Measurements from ENCODE around the gene RAB29.

Gene RAB29

DNA sequence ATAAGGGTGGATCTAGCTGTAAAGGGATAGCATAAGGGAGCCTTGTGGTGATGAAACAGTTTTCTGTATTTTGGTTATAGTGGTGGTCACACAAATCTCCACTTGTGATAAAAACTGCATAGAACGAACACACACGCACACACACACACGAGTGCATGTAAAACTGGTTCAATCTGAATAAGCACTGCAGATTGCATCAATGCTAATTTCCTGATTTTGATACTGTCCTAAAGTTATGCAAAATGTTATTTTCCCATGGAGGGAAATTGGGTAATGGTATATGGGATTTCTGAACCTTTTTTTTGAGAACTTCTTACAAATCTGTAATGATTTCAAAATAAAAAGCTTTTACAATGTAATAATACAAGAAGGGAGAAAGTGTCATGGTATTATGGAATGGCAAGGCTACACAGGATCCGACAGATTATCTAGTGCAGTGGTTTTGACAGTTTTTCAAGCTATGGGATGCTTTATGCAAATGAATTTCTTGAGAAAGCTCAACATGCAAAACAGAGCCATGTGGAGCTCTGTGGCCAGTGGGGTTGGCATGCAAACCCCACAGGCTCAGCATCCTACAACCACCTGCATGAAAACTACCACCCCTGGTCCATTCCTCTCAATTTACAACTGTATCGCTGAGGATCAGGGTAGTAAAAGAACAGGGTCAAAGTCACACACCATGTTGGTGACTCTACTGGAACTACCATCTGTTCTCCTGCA lies 18.9 kb upstream of the RAB29 start:
- DNase-seq = no peak

DNA sequence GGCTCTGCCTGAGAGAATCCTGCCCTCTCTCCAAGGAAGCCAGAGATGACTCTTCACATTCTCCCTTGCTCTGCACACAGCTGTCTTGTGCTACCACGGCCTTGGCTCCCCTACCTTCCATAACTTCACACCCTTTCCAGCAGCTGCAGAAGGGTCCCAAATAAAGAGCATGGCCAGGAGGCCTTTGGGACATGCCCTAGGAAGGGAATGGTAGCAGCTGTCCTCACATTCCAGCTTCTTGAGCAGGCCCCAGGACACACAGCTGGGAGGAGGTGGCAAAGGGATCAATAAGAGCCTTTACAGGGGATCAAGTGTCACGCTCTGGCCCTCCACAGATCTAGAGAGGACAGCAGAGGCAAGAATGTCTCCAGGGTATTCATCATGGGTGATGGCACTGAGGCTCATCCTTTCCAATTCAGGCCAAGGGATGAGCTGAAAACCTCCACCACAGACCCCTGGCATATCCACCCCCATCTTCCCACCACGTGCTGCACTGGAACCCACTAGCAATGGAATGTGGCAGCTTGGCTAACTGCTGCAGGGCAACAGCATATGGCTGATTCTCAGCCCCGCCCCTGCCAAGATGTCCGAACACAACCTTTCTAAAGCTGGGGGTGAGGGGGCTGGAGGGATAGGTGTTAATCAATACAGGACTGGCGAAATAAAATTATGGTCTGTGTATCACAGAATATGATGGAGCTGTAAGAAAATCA lies 17.8 kb upstream of the RAB29 start:
- DNase-seq = no peak

DNA sequence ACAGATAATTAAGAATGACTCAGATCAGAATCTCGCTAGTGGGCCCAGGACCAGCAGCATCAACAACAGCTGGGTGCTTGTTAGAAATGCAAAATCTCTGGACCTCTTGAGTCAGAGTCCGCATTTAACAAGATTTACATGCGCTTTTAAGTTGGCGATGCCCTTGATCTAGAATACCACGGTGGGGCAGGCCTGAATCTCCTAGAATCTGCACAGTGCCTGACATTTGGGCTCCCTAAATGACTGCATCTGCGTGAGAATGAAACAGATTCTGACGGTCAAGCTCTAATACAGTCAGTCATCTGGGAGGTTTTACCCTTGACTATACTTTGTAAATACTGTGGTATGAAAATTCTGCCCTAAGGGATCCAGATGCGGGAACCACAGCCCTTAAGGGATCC lies 17.2 kb upstream of the RAB29 start:
- DNase-seq = no peak

DNA sequence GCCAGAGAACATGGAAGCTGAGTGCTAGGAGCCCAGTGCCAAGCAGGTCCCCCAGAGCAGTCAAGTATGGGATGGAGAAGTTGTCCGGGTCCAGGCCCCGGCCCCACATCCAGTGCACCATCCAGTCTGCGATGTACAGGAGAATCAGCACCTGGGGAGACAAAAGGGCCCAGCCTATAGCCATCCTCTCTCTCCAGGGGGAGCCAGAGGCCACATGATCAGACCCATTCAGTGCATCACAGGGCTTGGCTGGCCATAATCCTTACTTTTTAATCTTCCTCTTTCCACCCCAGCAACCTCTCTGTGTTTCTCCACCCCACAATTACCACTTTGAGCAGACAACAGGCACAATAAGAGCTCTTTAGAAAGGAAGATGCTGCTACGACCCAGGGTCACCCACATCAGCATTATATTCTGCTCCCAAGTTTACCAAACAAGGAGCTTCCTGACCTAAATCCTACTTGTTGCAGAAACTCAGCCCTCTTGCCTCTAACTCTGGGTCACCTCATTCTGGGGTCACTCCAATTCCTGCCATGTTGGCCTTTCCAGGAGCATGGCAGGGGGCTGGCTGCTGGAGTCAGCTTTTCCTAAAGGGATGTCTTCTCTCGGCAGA lies 16.4 kb upstream of the RAB29 start:
- peak in 1 of 2 experiments; percentile 27 for DNase-seq

DNA sequence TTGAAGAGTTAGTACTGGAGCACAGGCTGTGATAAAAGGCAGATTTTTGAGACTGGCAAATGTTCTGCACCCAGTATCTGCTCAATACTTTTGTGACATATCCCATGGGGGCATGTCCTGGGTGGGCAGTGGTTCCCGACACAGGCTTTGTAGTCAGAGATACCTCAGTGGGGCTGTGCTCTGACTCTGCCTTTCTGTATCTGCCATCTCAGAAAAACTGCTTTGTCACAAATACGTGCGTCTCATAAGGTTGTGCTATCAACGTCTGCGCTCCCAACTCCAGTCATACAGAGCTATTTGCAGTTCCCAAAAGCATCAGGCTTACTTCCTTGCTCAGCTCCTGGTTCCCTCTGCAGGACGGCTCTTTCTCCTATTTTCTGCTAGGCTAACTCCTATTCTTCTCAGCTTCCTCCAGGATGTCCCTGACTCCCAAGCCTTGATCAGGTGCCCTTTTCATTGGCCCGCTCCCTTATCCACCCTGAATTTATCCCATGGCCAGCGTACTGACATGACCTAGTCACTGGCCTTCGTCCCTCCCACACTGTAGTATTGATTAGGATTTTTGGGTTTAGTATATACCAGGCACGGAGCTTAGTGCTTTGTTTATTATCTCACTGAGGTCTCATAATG lies 12.1 kb upstream of the RAB29 start:
- no peak for DNase-seq

DNA sequence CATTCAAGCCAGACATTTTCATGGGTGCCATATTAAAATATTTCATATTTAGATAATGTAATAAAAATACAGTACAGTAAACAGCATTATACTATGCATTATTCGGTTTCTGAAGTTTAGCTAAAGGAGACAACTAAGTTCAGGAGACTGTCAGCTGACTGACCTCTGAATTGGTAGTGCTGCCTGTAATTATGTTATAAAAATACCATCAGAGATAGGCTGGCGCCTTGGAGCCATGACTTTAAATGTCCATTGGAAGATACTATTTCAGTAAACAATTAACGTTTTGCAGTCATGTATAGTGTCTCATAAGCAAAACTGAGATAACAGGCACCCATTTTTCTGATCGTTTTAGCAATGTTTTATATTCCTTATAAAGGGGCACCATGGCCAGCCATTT lies 11.3 kb upstream of the RAB29 start:
- DNase-seq = no peak

DNA sequence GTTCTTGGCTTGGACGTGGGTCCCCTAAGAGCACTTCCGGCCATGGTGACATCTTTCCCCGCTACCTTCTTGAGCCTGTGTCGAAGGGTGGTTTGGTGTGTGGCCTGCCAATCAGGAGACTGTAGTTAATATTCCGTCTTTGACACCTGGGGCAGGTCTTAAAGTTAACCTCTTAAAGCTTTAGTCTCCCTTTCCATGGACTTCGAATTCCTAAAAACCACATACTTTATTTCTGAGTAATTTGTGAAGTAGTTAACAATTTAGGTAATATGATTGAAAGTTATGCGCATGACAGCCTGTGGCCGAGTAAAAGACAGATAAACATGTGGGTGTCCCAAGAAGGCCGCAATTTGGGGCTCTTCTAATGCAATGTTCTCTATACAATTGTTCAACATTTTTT lies 10.2 kb upstream of the RAB29 start:
- no peak for DNase-seq

DNA sequence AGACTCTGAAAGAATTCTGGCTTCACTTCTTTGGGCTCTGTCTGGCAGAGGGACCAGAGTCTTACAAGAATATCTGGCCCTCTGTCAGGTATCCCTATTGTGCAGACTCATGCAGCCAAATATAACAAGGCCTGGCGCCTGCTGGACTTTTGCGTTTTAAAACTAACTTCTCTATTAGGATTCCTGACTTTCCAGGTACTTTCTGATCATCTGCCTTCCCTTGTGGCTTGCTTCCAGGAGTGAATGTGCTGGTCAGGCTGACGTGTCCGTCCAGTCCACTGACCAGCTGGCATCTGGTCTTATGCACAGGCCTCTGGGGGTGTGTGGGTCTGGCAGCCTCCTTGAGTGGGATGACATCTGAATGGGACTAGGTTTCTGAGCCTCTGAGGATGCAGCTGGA lies 8.6 kb upstream of the RAB29 start:
- DNase-seq = no peak

DNA sequence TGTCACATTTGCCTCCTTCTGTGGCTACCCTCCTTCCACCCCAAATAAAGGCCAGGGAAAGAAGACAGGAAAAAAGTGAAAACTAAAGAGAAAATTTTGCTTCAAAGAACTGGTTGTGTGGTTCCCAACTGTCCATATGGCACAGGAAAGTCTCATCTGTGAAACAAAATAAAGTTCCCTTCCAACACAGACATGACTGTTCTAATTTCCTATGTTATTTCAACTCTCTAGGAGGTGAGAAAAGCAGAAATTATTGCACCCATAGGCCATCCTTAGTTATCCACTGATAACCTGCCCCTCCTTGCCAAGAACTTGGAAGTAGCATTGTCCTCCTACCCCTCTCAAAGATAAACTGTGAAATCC lies 8.1 kb upstream of the RAB29 start:
- DNase-seq = no peak

DNA sequence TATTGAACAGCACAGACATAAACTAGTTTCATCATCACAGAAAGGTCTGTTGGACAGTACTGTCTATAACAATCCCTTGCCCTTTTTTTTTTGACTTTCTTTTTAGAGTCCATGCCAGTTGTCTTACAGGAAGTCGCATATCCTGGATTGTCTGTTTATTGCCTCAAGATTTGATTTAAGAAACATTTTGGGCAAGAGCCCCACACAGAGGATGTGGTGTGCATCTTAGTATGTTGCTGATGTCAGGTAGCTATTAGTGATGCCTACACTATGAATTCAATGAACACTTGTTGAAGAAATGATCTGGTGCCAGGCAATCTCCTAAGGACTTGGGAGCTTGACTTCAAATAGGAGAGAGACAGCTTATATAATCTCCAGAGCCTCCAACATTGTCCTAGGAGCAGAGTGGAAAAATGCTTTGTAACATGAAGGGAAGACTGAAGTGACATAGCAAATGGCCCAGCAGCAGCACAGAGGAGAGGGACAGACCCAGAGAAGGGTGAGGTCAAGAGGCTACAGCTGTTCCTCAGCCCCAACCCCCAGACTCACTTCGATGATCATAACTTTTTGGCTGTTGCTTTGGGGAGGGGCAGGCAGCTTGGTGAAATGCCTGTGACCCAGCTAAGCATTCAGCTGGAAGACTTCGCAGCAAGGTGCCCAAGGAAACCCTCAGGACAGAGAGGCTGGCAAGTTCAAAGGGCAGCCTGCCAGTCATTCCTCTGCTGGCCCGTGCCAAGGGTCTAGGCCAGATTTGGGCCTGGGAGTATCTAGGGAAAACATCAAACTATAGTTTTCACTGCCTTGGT lies 7.5 kb upstream of the RAB29 start:
- DNase-seq = no peak

DNA sequence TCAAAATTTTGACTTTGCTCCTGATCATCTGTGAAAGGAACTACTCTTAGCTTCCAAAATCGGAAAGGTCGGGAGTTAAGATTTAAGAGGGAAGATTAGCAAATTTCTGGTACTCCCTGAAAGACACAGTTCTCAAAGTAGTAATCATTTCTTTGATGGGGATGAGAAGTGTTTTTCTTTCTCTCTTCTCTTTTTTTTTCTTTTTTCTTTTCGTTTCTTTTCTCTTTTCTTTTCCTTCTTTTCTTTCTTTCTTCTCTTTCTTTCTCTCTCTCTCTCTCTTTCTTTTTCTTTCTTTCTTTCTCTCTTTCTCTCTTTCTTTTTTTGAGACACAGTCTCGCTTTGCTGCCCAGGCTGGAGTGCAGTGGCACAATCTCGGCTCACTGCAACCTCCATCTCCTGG lies 5.1 kb upstream of the RAB29 start:
- DNase-seq = no peak

DNA sequence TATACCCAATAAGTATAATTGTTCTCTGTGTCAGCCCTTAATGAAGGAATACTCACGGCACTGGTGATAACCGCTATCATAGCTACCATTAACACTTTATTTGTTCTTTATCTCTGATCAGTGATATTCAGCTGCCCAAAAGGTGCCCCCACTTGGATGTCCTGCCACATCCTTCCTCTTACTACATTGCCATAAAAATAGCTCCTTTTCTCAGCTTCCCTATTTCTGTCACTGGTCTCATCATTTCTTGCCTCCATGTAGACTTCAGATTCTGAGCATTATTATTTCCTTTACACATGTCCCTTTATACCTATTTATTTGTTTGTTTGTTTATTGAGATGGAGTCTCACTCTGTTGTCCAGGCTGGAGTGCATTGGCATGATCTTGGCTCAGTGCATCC lies 2.7 kb upstream of the RAB29 start:
- no peak for DNase-seq

DNA sequence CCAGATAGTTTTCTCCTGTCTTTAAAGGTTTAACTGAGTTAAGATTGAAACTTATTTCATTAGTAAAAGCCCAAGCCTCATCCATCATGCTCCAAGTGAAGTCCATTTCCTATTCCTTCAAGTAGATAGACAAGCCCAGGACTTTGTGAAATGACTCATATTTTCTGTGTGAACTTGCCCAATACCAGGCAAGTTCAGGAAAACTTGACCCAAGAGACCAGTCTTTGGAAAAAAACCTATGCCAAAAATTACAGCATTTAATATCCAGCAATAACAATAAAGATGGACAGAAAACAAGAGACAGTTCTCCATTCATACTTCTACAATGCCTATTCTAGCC lies 405 bp upstream of the RAB29 start:
- DNase-seq = no peak

DNA sequence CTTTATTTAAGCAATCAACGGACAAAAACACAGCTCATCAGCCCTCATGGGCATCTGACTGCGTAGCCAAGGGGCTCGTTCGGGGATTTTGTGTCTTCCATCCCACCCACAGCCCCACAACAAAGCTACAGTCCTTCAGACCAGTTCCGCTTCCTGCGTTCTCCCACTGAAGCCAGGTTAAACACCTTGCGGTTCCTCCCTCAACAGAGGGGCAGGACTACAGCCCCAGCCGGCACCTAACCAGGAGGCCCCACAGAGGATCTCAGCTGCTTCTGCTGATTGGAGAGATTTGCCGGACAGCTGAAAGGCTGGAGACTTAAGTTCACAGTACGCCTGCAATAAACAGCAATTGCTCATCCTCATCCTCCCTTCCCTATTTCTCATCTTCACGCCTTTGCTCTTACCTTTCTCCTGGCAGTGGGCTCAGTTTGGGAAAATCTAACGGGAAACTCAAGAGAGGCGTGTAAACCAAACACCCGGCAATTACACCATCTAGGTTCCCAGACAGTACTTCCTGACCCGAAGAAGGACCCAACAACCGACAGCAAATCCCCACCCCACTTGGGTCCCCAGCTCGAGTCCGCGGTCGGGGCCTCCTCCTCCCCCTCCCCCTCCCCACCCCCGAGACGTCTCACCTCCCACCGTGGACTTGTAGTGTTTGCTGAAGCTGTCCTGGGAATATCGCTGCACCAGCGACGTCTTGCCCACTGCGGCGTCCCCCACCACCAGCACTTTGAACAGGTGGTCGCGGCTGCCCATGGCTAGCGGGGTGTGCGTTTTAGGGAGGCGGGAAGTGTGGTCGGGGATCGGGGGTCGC lies 876 bp downstream of the RAB29 start:
- no peak for DNase-seq

DNA sequence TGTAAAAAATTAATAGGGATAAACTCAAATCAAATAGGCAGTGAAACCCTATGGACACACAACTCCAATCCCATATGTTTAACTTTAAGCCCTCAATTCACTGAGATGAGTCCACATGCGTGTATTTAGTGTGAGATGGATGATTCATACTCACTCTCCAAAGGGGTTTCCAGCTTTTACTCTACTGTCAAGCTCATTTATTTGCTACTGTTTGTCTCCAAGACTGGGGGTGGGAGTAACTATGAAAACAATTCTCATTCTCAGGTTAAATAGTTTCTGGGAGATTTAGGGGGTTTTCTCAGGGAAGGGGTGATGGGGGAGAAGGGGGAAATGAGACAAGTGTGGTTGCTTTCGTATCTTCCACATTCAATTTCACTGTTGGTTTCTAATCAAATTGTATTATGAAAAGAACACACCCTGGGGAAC lies 2.7 kb downstream of the RAB29 start:
- DNase-seq = no peak

DNA sequence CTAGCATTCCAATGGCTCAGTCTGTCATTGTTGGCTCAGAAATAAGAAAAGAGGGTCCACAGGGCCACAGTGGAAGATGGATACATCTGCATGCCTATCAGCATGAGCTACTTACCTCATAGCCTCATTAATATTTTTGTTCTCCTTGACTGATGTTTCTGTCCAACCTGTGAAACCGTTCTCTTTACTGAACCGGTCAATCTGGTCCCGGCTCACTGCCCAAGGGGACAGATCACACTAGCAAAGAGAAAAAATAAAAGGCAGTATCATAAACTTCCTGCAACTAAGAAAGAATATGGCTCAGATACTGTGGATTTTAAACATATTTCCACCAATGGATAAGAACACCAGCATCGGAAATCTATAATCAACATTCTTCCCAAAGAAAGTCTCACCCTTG lies 4.7 kb downstream of the RAB29 start:
- DNase-seq = no peak

DNA sequence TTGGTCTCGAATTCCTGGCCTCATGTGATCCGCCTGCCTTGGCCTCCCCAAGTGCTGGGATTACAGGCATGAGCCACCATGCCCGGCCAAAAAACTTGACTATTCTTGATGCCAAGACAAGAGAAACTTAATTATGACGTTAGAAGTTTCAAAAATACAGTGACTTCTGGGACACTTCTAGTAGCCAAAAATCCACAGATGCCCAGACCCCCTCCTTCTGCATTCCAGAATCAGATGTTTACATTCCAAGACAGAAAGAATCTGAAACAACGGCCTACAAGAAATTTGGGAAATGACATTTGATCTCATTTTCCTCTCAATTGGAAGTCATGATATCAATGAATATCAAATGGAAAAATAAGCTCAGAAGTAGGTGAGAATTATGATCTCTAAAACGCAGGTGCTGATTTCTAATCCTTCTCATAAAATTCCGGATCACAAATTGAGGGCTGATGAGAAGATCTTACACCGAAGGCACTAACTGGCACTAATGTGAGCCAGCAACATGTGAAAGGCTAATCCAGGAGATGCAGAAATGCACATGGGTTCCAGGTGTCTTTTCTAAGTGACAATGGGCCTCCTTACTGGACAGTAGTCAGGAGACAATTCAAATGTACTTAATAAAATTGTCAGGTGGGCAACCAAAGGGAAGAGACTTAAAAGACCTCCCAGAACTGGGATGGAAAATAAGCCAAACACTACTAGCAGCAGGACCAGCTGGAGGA lies 5.5 kb downstream of the RAB29 start:
- no peak for DNase-seq

DNA sequence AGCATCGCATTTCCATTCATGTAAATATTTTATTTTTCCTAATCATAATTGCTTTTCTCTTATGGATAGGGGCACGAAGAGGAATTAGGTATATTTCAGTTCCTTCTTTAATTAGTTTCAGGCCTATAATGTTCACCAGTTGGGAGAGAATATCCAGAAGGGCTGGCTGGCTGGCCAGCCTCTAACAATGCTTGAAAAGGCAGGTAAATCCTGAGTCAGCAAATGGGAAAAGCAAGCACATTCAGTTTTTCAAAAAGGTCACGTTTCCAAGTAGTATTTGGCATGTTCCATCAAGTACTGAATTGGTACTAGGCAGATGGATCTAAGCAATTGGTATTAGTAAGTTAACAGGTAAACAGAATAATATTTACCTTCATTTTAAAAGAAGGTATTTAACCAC lies 8.0 kb downstream of the RAB29 start:
- no peak for DNase-seq

DNA sequence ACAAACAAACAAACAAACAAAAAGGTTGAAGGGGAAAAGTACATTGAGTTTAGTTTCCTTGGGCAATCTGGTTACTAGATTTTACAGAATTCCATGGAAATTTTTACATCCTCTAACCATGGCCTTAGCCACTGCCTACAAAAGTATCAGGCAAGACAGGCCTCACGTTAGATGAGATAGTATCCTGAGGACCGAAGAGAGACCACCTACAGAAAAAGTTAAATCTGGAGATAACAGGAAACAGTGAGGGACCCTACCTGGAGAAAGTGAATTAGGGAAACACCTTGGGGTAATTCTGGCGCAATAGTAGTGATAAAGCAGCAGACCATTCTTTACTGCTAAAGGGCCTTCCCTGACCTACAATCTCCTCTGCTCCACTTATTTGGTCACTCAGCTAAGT lies 8.7 kb downstream of the RAB29 start:
- DNase-seq = no peak

DNA sequence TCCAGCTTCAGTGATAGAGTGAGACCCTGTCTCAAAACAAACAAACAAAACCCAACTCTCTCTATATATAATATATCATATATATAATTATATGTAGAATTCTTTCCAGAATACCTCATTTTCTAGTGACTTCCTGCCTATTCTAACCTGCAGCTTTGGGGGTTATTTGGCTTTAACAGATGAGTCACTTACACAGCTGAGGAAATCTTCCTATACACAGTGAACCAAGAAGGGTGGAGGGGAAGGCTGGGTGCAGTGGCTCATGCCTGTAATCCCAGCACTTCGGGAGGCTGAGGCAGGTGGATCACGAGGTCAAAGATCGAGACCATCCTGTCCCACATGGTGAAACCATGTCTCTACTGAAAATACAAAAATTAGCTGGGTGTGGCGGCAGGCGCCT lies 9.2 kb downstream of the RAB29 start:
- DNase-seq = no peak

DNA sequence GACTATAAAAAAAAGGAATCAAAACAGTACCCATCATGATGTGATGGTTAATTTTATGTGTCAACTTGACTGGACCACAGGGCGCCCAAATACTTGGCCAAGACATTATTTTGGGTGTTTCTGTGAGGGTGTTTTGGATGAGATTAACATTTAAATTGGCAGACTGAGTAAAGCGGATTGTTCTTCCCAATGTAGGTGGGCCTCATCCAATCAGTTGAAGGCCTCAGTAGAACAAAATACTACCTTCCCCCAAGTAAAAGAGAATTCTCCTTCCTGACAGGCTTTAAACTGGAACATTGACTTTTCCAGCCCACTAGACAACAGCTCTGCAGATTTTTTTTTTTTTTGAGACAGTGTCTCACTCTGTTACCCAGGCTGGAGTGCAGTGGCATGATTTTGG lies 10.7 kb downstream of the RAB29 start:
- no peak for DNase-seq

DNA sequence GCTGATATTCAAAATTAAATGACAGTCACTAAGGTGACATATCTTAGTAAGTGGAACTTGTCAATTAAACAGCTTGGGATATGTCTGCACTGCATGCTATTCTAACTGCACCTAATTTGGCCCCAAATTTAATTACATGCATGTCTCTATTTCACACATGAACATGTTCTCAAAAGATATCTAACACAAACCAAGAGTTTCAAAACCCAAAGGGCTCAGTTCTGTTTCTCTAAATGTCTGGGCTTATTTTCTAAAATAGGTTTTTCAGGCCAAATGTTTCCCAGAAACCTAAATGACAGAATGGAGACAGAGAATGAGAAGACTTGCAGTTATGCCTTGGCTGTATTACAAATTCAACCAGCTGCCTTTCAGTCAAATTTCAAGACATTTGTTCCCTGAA lies 11.3 kb downstream of the RAB29 start:
- no peak for DNase-seq

Measured in SW 1271 (cell line).